Measurements from ENCODE around the gene LNX1. TPM values are rescaled to one million over a fixed set of nuclear protein-coding genes. Genes with fewer than 3 reads are reported as not detected.

The LNX1 gene
- total RNA-seq, 4 donors from 2014 or later = 14.5 to 41.0 (median 22.9) TPM

GRCh38 chr4:53551281-53551864 lies 39.9 kb downstream of the LNX1 start:
- peaks cover 0 to 11% (median 0%) of the 10 kb centered on the region in 3 donors for H3K36me3 ChIP-seq
- 83 to 87% methylated on average over 7 of the region's 7 CpGs for WGBS, 2 donors
- no peaks in the 10 kb centered on the region for H3K27me3 ChIP-seq
- H3K4me1 ChIP-seq = peaks cover 0 to 24% (median 7%) of the 10 kb centered on the region in 3 donors
- H3K27ac ChIP-seq = no peak overlapping the region
- no peak for DNase-seq
- TF ChIP-seq POLR2A (IDR thresholded peaks at IDR 0.05) (no peak), CTCF (IDR thresholded peaks at IDR 0.05) (no peak)
- intact Hi-C loops (cut with DNase I) = no loop called here
- H3K4me3 ChIP-seq = no peak overlapping the region
- no peaks in the 10 kb centered on the region for H3K9me3 ChIP-seq

- 90 to 92% methylated on average over 3 of the region's 3 CpGs for WGBS, 2 donors
- intact Hi-C loops (cut with DNase I) = no loop called here
- TF ChIP-seq POLR2A (IDR thresholded peaks at IDR 0.05) (no peak), CTCF (IDR thresholded peaks at IDR 0.05) (no peak)
- Histone ChIP-seq H3K4me3 (no peak overlapping the region), H3K27ac (no peak overlapping the region), H3K27me3 (no peaks in the 10 kb centered on the region), H3K4me1 (no peaks in the 10 kb centered on the region), H3K9me3 (no peaks in the 10 kb centered on the region), H3K36me3 (peaks cover 0 to 11% (median 0%) of the 10 kb centered on the region in 3 donors)
- DNase-seq = no peak
Measured at GRCh38 chr4:53548662-53549061, 42.6 kb downstream of the LNX1 start.

- peaks cover 0 to 4% (median 0%) of the 10 kb centered on the region in 3 donors for H3K4me1 ChIP-seq
- no peak overlapping the region for H3K4me3 ChIP-seq
- TF ChIP-seq CTCF (IDR thresholded peaks at IDR 0.05) (no peak), POLR2A (IDR thresholded peaks at IDR 0.05) (no peak)
- DNase-seq = no peak
- no peaks in the 10 kb centered on the region for H3K27me3 ChIP-seq
- 51 to 76% methylated on average over 2 of the region's 2 CpGs for WGBS, 2 donors
- no peak overlapping the region for H3K27ac ChIP-seq
- peaks cover 0 to 11% (median 0%) of the 10 kb centered on the region in 3 donors for H3K36me3 ChIP-seq
- no peaks in the 10 kb centered on the region for H3K9me3 ChIP-seq
- intact Hi-C loops (cut with DNase I) = no loop called here
Measured at GRCh38 chr4:53547983-53548382, 43.3 kb downstream of the LNX1 start.

- no peaks in the 10 kb centered on the region for H3K27me3 ChIP-seq
- no peak overlapping the region for H3K27ac ChIP-seq
- no peak for TF ChIP-seq CTCF (IDR thresholded peaks at IDR 0.05)
- TF ChIP-seq POLR2A (IDR thresholded peaks at IDR 0.05) = no peak
- no peak for DNase-seq
- peaks cover 0 to 11% (median 0%) of the 10 kb centered on the region in 3 donors for H3K36me3 ChIP-seq
- peaks cover 0 to 20% (median 11%) of the 10 kb centered on the region in 3 donors for H3K4me1 ChIP-seq
- intact Hi-C loops (cut with DNase I) = no loop called here
- WGBS, 2 donors = 33 to 50% methylated on average over 3 of the region's 3 CpGs
- H3K9me3 ChIP-seq = no peaks in the 10 kb centered on the region
- H3K4me3 ChIP-seq = no peak overlapping the region
Measured at GRCh38 chr4:53545942-53546581, 45.2 kb downstream of the LNX1 start.

- peaks cover 0 to 28% (median 11%) of the 10 kb centered on the region in 3 donors for H3K4me1 ChIP-seq
- intact Hi-C loops (cut with DNase I) = no loop called here
- no peak overlapping the region for H3K27ac ChIP-seq
- peaks cover 0 to 11% (median 0%) of the 10 kb centered on the region in 3 donors for H3K36me3 ChIP-seq
- no peak for DNase-seq
- H3K4me3 ChIP-seq = no peak overlapping the region
- no peaks in the 10 kb centered on the region for H3K9me3 ChIP-seq
- WGBS, 2 donors = 78 to 100% methylated on average over 1 of the region's 1 CpG
- TF ChIP-seq POLR2A (IDR thresholded peaks at IDR 0.05) = no peak
- no peak for TF ChIP-seq CTCF (IDR thresholded peaks at IDR 0.05)
- H3K27me3 ChIP-seq = no peaks in the 10 kb centered on the region
Measured at GRCh38 chr4:53545273-53545672, 46.0 kb downstream of the LNX1 start.
